GM12878 (cell line): ENCODE data around the gene MEOX1. TPM values are rescaled to one million over a fixed set of nuclear protein-coding genes. Genes with fewer than 3 reads are reported as not detected.

ENCODE experiments used
- BHLHE40 ChIP-seq, 2 experiments: fragments of 450-650 bp in 1 of 2; IDR thresholded peaks; 2 replicates each; pipeline ENCODE4 v1.6.1; 2011 to 2017; ENCODE audit warnings: low read depth in 2 of 2, borderline replicate concordance in 1 of 2, improper control_type of control experiment in 1 of 2, low read length in 1 of 2, mild to moderate bottlenecking in 1 of 2
- BMI1 ChIP-seq: fragments of 450-650 bp; IDR thresholded peaks from 2 replicates; pipeline ENCODE4 v1.6.1; 2016; ENCODE audit warnings: mild to moderate bottlenecking, moderate library complexity, borderline replicate concordance
- HCFC1 ChIP-seq: fragments of 150-350 bp; IDR thresholded peaks from 2 replicates; pipeline ENCODE4 v1.6.1; 2014; ENCODE audit warnings: low read length
- HDAC2 ChIP-seq: fragments of 200-600 bp; sonication (generic); IDR thresholded peaks from 2 replicates; pipeline ENCODE4 v1.6.1; 2017
- KAT2A ChIP-seq: conservative IDR thresholded peaks from 2 replicates; pipeline ENCODE4 v1.6.1; 2011; ENCODE audit warnings: low read depth, low read length; ENCODE audit not compliant: control insufficient read depth
- RCOR1 ChIP-seq: conservative IDR thresholded peaks from 2 replicates; pipeline ENCODE4 v1.6.1; 2012; ENCODE audit warnings: low read depth, low read length, improper control_type of control experiment
- SPI1 ChIP-seq: IDR thresholded peaks from 2 replicates; pipeline ENCODE4 v1.6.1; 2011; ENCODE audit warnings: low read depth, mild to moderate bottlenecking, low read length, moderate library complexity, borderline replicate concordance; ENCODE audit not compliant: insufficient read depth
- SREBF1 ChIP-seq: IDR thresholded peaks from 2 replicates; pipeline ENCODE4 v1.6.1; 2012; ENCODE audit warnings: mild to moderate bottlenecking, low read length
- SRF ChIP-seq, 2 experiments: IDR thresholded peaks; 2 replicates each; pipeline ENCODE4 v1.6.1; 2011; ENCODE audit warnings: low read depth in 2 of 2, low read length in 2 of 2, mild to moderate bottlenecking in 1 of 2, moderate library complexity in 1 of 2
- STAT1 ChIP-seq: fragments of 450-650 bp; conservative IDR thresholded peaks from 2 replicates; pipeline ENCODE4 v1.6.1; 2014; ENCODE audit warnings: antibody characterized with exemption, mild to moderate bottlenecking
- TAF1 ChIP-seq: IDR thresholded peaks from 2 replicates; pipeline ENCODE4 v1.6.1; 2011; ENCODE audit warnings: mild to moderate bottlenecking, low read depth, low read length, borderline replicate concordance
- TCF3 ChIP-seq: IDR thresholded peaks from 2 replicates; pipeline ENCODE4 v1.6.1; 2012; ENCODE audit warnings: low read depth, mild to moderate bottlenecking, low read length, borderline replicate concordance; ENCODE audit not compliant: insufficient read depth
- ZBED1 ChIP-seq: IDR thresholded peaks from 2 replicates; pipeline ENCODE4 v1.6.1; 2016; ENCODE audit warnings: borderline replicate concordance
- ZNF24 ChIP-seq: fragments of 450-650 bp; IDR thresholded peaks from 2 replicates; pipeline ENCODE4 v1.6.1; 2017; ENCODE audit warnings: antibody characterized with exemption, mild to moderate bottlenecking
- ZSCAN29 ChIP-seq: fragments of 450-650 bp; IDR thresholded peaks from 2 replicates; pipeline ENCODE4 v1.6.1; 2017; ENCODE audit warnings: mild to moderate bottlenecking, moderate library complexity
- polyA plus RNA-seq, 11 experiments: library from polyadenylated mRNA; depleted of rRNA in 4 of 11; unstranded in 6 of 11; stranded (reverse) in 5 of 11; fragments of >200 nt; fragmentation: Nextera tagmentation in 4 of 11; fragmentation: Illumina TruSeq in 1 of 11; extraction: Ambion mirVana in 4 of 11; extraction: Trizol in 1 of 11; gene quantifications; 1 replicate in 1 of 11; 2 replicates in 10 of 11; pipeline versions ENCODE4 v1.2.1 to v1.2.3, GENCODE V29; 2011 to 2016; ENCODE audit warnings: inconsistent platforms in 2 of 11, missing spikeins in 2 of 11, low read depth in 1 of 11
- total RNA-seq, 4 experiments: library from RNA; depleted of rRNA in 3 of 4; stranded (reverse); fragments of >200 nt in 3 of 4; fragmentation: Illumina TruSeq in 1 of 4; extraction: Trizol in 1 of 4; gene quantifications; 2 replicates each; pipeline versions ENCODE4 v1.2.1 to v1.2.3, GENCODE V29; 2013 to 2021
- TF ChIP-seq, protein P1 (sequence below): fragments of 450-650 bp; IDR thresholded peaks from 2 replicates; pipeline ENCODE4 v1.6.1; 2017; ENCODE audit warnings: borderline replicate concordance
- TF ChIP-seq, protein P2 (sequence below): fragments of 450-650 bp; IDR thresholded peaks from 2 replicates; pipeline ENCODE4 v1.6.1; 2016; ENCODE audit warnings: mild to moderate bottlenecking
- TF ChIP-seq, protein P3 (sequence below): IDR thresholded peaks from 2 replicates; pipeline ENCODE4 v1.6.1; 2012; ENCODE audit warnings: low read depth, low read length, improper control_type of control experiment
- TF ChIP-seq, protein P4 (sequence below): IDR thresholded peaks from 2 replicates; pipeline ENCODE4 v1.6.1; 2012; ENCODE audit warnings: low read length, inconsistent platforms
- TF ChIP-seq, protein P5 (sequence below): fragments of 450-650 bp; IDR thresholded peaks from 2 replicates; pipeline ENCODE4 v1.6.1; 2017; ENCODE audit warnings: mild to moderate bottlenecking, moderate library complexity

The MEOX1 gene
- total and polyA plus RNA-seq, 10 of the 15 experiments (the other 5 are each of a cell fraction or from before 2014, with no cell fraction given), result 0.19 to 9.4 (median 0.46) TPM

DNA sequence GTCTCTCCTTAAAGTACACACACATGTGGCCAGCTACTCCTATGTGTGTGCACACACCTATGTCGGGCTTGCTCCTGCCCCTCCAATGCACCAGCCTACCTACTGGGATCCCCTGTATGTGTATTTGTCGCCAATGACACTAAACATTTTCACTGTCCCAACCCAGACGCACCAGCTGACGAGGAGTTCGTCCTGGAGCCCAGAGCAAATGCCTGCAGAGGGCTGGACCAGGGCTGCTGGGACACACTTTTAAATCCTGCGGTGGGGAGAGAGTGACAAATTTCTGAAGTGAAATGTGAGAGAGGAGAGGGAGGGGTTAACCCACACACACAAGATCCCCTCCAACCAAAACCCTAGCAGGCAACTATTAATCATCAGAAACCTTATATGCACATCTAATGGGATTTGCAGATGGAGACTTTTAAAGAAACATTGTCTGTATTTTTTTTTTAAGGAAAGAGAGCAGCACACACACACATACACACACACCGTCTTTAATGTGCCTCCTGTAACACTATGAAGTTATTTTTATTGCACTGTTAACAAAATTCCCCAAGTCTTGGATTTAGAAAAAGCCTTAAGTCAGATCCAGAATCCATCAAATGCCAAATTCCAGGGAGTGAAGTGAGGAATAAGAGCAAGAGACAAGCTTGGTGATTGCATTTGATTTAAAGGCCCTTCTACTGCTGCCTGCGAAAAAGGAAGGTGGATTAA lies at the start of gene MEOX1 (continued):
- TF ChIP-seq, protein P1, sequence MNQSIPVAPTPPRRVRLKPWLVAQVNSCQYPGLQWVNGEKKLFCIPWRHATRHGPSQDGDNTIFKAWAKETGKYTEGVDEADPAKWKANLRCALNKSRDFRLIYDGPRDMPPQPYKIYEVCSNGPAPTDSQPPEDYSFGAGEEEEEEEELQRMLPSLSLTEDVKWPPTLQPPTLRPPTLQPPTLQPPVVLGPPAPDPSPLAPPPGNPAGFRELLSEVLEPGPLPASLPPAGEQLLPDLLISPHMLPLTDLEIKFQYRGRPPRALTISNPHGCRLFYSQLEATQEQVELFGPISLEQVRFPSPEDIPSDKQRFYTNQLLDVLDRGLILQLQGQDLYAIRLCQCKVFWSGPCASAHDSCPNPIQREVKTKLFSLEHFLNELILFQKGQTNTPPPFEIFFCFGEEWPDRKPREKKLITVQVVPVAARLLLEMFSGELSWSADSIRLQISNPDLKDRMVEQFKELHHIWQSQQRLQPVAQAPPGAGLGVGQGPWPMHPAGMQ, result no peak
- TF ChIP-seq SPI1 (no peak), TAF1 (no peak), SRF (IDR thresholded peaks at IDR 0.05; ENCODE audit: low read depth in 2 of 2, low read length in 2 of 2) (no peak), BHLHE40 (IDR thresholded peaks at IDR 0.05; ENCODE audit: borderline replicate concordance in 1 of 2, low read depth in 2 of 2, low read length in 1 of 2) (peak; percentile 40 to 60), TCF3 (no peak), ZNF24 (no peak), HCFC1 (no peak), HDAC2 (no peak), ZBED1 (no peak), SREBF1 (no peak), RCOR1 (no peak), ZSCAN29 (no peak), STAT1 (no peak), BMI1 (no peak), KAT2A (no peak)
- TF ChIP-seq, protein P2, sequence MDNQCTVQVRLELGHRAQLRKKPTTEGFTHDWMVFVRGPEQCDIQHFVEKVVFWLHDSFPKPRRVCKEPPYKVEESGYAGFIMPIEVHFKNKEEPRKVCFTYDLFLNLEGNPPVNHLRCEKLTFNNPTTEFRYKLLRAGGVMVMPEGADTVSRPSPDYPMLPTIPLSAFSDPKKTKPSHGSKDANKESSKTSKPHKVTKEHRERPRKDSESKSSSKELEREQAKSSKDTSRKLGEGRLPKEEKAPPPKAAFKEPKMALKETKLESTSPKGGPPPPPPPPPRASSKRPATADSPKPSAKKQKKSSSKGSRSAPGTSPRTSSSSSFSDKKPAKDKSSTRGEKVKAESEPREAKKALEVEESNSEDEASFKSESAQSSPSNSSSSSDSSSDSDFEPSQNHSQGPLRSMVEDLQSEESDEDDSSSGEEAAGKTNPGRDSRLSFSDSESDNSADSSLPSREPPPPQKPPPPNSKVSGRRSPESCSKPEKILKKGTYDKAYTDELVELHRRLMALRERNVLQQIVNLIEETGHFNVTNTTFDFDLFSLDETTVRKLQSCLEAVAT, result 0 out of 2 replicates have a peak, but pooled peaks have one; percentile 34
- TF ChIP-seq, protein P3, sequence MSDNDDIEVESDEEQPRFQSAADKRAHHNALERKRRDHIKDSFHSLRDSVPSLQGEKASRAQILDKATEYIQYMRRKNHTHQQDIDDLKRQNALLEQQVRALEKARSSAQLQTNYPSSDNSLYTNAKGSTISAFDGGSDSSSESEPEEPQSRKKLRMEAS, result no peak
- TF ChIP-seq, protein P4, sequence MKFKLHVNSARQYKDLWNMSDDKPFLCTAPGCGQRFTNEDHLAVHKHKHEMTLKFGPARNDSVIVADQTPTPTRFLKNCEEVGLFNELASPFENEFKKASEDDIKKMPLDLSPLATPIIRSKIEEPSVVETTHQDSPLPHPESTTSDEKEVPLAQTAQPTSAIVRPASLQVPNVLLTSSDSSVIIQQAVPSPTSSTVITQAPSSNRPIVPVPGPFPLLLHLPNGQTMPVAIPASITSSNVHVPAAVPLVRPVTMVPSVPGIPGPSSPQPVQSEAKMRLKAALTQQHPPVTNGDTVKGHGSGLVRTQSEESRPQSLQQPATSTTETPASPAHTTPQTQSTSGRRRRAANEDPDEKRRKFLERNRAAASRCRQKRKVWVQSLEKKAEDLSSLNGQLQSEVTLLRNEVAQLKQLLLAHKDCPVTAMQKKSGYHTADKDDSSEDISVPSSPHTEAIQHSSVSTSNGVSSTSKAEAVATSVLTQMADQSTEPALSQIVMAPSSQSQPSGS, result no peak
- TF ChIP-seq, protein P5, sequence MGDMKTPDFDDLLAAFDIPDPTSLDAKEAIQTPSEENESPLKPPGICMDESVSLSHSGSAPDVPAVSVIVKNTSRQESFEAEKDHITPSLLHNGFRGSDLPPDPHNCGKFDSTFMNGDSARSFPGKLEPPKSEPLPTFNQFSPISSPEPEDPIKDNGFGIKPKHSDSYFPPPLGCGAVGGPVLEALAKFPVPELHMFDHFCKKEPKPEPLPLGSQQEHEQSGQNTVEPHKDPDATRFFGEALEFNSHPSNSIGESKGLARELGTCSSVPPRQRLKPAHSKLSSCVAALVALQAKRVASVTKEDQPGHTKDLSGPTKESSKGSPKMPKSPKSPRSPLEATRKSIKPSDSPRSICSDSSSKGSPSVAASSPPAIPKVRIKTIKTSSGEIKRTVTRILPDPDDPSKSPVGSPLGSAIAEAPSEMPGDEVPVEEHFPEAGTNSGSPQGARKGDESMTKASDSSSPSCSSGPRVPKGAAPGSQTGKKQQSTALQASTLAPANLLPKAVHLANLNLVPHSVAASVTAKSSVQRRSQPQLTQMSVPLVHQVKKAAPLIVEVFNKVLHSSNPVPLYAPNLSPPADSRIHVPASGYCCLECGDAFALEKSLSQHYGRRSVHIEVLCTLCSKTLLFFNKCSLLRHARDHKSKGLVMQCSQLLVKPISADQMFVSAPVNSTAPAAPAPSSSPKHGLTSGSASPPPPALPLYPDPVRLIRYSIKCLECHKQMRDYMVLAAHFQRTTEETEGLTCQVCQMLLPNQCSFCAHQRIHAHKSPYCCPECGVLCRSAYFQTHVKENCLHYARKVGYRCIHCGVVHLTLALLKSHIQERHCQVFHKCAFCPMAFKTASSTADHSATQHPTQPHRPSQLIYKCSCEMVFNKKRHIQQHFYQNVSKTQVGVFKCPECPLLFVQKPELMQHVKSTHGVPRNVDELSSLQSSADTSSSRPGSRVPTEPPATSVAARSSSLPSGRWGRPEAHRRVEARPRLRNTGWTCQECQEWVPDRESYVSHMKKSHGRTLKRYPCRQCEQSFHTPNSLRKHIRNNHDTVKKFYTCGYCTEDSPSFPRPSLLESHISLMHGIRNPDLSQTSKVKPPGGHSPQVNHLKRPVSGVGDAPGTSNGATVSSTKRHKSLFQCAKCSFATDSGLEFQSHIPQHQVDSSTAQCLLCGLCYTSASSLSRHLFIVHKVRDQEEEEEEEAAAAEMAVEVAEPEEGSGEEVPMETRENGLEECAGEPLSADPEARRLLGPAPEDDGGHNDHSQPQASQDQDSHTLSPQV, result no peak
